ENCODE results near the gene LAMC3.

GRCh38 chr9:131116281-131117120 lies 107.5 kb downstream of the LAMC3 start:
- TF ChIP-seq, protein P1, sequence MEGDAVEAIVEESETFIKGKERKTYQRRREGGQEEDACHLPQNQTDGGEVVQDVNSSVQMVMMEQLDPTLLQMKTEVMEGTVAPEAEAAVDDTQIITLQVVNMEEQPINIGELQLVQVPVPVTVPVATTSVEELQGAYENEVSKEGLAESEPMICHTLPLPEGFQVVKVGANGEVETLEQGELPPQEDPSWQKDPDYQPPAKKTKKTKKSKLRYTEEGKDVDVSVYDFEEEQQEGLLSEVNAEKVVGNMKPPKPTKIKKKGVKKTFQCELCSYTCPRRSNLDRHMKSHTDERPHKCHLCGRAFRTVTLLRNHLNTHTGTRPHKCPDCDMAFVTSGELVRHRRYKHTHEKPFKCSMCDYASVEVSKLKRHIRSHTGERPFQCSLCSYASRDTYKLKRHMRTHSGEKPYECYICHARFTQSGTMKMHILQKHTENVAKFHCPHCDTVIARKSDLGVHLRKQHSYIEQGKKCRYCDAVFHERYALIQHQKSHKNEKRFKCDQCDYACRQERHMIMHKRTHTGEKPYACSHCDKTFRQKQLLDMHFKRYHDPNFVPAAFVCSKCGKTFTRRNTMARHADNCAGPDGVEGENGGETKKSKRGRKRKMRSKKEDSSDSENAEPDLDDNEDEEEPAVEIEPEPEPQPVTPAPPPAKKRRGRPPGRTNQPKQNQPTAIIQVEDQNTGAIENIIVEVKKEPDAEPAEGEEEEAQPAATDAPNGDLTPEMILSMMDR (IDR thresholded peaks at IDR 0.05) = no peak
- TF ChIP-seq POLR2A (IDR thresholded peaks at IDR 0.05) (no peak), POLR2AphosphoS5 (IDR thresholded peaks at IDR 0.05) (no peak)

Measured in breast epithelium (tissue), 3 donors.